Measurements from ENCODE around the gene DDX27.

DDX27 gene

DNA sequence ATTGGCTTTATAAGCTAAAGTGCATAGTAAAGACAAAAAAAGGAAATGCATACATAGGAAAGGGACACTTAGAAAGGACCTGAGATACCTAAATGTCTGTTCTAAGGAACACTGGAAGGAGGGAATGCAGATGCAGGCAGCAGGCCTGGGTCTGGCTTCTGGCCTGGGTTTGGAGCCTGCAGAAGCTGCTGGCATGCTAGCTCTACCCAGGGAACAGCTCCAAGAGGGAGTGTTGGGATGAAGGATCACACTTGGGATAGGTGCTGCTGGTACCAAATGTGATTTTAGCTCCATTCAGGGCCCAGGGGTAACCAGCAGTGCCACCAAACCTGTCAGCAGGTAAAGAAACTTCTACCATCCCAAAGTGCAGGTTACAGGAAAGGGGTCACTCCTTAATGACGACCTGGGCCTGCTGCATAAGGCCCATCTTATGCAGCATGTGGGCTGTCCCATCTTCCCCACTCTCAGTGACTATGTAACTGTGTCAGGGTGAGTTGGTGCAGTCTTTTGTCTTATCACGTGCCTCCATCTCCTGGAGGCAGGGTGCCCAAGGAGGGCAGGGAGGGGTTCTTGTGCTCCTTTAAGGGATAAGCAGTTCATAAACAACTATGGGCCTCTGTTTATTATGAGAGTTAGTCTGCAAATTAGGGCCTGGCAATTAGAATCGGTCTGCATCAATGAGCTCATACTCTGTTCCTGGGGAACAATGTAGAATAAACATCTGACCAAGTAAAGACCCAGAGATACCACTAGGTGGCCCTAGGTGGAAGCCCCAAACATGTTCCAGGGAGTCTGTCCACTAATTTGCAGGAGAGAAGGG is 26.9 kb downstream of the DDX27 start:
- FAIRE-seq (peak; percentile 72), DNase-seq (ENCODE audit: insufficient read length, low spot score) (peak; percentile 92)

DNA sequence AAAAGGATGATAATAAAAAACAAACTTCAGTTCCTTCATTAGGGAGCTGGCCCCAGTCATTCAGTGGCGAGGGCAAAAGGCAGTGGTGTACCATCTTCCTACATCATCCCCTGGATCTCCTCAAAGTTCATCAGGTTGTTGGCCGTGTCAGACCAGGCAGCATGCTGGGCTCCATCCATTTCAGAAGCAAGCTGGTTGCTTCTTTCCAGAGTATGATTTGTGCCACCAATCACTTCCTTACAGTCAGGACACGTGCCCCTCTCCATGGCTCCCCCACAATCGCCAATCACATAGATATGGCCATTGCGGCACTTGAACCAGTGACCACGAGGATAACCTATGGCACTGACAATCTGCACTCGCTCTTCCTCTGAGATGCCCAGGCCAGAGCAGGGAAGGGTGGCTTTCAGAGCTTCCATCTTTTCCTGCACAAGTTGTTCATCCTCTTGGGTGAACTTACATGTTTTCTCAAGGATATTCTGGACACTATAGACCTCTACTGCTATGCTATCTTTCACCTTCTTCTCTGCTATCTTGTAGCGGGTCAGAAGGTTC is 28.0 kb downstream of the DDX27 start:
- no peak for DNase-seq (ENCODE audit: insufficient read length, low spot score)
- FAIRE-seq: peak; percentile 84

DNA sequence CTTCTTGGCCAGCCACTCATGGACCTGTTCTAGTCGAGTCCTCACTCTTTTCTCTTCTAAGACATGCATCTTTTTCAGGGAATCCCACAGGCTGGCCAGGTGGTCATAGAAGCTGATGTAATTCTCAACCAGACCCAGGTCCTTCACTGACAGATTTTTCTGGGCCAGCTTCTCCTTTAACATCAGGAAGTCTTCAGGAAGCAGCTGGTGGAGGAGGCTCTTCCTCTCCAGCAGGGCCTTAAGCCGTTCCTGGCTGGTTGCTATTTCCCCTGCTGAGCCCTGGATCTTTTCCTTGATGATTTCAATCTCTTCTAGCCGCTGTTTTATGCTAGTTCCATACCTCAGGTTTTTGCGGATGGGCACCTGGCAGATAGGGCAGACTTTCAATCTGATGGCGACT is 28.6 kb downstream of the DDX27 start:
- no peak for DNase-seq (ENCODE audit: insufficient read length, low spot score)
- no peak for FAIRE-seq

DNA sequence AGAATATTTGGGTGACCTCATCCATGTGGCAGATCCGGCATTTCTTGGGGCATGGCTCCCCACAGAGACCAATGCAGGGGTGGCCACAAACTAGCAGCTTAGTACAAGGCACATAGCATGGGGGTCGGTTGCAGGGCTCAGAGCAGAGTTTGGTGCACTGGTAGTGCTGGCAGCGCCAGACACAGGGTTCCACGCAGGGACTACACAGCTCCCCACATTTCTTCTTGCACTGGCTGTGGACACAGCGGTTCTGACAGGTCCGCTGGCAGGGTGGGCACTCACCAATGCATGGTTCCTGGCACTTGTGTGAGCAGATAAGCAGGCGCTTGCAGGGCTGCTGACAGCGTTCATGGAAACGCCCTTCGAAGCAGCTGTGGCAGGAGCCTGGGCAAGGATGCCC is 29.1 kb downstream of the DDX27 start:
- DNase-seq (ENCODE audit: insufficient read length, low spot score): no peak
- FAIRE-seq: no peak

DNA sequence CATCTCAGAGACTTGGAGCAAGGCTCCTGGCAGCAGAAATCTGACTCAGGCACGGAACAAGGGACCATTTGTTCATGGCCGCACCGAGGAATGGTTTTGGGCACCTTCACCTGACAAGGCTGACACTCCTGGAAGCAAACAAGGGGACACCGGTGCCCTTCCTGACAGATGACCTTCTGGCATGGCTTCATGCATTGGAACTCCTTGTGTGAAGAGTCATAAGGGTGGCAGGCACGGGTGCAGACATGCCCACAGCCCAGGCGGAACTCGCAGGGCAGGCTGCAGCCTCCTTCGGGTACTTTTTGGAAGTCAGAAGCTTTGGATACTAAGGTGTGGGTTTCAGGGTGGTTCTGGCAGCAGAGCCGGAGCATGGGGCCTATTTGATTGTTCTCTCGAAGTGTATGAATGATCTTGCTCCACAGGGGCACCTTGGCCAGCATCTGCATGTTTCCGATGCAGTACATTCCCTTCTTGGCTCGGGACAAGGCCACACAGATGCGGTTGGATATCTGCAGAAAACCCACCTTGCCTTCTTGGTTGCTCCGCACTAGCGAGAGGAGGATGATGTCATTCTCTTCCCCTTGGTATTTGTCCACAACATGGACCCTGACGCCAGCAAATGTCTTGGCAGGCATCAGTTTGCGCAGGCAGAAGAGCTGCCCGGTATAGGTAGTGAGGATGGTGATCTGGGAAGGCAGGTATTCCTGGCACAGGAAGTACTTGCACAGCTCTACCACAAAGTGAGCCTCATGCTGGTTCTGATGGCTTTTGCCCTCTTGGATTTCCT is 29.9 kb downstream of the DDX27 start:
- FAIRE-seq: peak; percentile 4
- no peak for DNase-seq (ENCODE audit: insufficient read length, low spot score)

DNA sequence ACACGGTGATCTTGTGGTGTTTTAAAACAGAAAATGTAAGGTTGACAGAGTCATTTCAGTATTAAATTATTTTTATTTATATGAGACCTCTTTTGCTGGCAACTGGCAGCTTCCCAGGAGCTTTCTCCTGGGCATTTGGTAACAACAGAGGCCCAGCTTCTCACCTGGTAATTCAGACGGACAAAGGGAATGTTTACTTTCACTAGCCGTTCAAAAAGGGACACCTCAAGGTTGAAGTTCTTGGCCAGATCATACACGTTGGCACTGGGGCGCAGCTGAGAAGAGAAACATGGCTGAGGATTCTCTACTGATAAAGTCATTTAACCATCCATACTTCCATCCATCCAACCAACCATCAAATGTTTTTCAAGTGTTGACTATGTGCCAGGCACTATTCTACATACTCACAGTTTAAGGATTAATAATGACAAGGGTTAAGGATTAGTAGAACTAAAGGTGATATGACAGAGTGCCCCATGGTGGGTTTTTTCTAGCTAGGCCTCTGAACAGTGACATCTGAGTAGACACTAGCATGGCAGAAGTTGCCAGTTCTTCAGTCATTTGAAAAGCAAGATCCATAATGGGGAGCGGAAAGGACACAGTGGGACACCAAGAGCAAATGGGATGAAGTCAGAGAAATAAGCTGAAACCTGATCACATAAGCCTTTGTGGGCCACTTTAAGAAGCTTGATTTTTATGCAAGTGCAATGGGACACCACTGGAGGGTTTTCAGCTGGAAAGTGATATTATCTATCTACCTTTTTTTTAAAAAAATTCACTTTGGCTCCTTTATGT is 33.5 kb downstream of the DDX27 start:
- FAIRE-seq: peak; percentile 62
- DNase-seq (ENCODE audit: insufficient read length, low spot score): no peak

DNA sequence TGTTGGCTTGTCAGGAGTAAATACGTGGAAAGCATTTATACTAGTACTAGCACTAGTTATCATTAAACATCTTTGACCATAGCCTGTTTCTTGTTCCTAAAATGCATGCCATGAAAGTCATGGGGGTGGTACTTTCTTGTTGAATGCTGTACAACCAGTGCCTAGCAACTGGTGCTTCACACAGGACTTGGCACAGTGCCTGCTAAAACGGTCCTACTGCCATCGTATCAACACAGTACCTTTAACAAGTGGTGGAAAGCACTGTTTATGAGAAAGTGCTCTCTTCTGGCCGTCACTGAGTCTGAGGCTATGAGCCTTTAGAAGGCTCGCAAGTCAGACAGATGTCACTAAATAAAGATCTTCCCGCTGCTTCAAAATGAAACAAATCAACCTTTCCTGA is 37.0 kb downstream of the DDX27 start:
- DNase-seq (ENCODE audit: insufficient read length, low spot score) (no peak), FAIRE-seq (peak; percentile 67)

DNA sequence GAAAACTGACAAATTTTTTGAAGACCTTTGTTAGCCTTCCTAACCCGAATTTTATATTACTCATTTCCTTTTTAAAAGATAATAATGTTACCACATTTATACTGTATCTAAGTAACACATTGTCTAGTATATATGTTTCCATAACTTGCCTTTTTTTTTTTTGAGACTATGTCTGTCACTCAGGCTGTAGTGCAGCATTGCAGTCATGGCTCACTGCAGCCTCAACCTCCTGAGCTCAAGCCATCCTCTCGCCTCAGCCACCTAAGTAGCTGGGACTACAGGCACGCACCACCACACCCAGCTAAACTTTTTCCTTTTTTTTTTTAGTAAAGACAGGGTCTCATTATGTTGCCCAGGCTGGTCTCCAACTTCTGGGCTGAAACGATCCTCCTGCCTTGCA is 40.1 kb downstream of the DDX27 start:
- no peak for FAIRE-seq
- no peak for DNase-seq (ENCODE audit: insufficient read length, low spot score)

DNA sequence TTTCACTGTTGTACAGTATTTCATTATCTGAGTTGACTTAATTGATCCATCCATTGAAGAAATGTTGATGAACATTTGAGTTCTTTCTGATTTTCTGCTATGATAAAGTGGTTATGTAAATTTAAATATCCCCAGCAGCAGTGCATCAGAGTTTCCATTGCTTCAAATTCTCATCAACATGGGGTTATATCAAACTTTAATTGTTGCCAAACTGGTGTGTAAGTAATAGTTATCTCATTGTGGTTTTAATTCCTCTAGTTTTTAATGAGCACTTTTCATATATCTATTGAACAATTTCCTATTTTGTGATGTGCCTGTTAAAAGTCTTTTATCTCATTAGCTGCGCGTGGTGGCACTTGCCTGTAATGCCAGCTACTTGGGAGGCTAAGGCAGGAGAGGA is 40.6 kb downstream of the DDX27 start:
- peak; percentile 70 for FAIRE-seq

DNA sequence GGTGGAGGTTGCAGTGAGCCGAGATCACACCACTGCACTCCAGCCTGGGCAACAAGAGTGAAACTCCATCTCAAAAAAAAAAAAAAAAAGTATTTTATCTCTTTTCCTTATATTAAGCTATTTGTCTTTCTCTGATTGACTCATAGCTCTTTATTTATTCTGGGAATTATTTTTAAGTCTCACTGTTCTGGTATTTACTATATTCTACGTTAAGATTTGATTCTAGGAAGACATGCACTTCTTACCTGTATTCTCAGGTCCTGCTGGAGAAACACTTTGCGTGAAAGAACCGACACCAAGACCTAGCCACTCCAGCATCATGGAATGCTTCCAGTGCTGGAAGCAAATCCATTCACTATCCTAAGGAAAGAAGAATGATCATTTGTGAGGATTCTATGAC is 41.0 kb downstream of the DDX27 start:
- no peak for DNase-seq (ENCODE audit: insufficient read length, low spot score)
- no peak for FAIRE-seq

More for the DNA sequence above, 40.6 kb downstream of the DDX27 start:
- no peak for DNase-seq (ENCODE audit: insufficient read length, low spot score)

DNA sequence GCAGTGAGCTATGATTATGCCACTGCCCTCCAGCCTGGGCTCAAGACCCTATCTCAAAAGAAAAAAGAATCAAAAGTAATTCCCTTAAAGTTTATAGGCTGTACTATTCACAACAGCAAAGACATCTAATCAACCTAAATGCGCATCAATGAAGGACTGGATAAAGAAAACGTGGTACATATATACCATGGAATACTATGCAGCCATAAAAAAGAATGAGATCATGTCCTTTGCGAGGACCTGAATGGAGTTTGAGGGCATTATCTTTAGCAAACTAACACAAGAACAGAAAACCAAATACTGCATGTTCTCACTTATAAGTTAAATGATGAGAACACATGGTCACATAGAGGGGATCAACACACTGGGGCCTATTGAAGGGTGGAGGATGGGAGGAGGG is 42.0 kb downstream of the DDX27 start:
- FAIRE-seq: no peak
- no peak for DNase-seq (ENCODE audit: insufficient read length, low spot score)

DNA sequence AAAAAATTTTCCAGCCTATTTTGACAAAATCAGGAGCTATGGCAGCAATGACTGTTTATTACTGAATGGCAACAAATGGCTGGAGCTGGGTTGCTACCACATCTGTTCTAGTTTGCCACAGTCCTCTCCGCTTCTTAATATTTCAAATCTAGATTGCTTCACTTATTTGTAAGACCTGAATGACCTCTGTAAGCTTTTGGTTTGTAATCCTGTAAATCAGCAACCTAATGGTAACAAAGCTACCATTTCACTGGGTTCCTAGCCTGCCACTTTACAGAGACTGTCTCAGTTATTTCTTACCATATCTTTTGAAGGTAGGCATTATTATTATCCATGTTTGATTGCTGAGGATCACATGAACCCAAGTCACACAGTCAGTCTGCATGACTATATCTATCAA is 43.2 kb downstream of the DDX27 start:
- DNase-seq (ENCODE audit: insufficient read length, low spot score) (no peak), FAIRE-seq (peak; percentile 20)

DNA sequence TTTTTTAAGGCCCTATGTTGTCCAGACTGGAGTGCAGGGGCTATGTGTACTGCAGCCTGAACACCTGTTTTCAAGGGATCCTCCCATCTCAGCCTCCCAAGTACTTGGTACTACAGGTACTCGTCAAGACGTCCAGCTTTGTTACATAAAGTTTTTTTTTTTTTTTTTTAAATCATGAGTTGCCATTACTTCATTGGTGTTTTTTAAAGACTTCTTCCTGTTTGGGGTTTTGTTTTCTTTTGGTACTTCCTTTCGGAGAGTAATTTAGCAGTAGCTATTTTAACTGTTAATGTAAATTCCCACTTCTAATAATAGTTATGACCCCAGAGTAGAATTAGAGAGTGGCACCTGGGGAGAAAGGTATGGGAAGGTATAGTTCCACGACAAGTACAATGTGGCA is 48.1 kb downstream of the DDX27 start:
- FAIRE-seq (no peak), DNase-seq (ENCODE audit: insufficient read length, low spot score) (no peak)

DNA sequence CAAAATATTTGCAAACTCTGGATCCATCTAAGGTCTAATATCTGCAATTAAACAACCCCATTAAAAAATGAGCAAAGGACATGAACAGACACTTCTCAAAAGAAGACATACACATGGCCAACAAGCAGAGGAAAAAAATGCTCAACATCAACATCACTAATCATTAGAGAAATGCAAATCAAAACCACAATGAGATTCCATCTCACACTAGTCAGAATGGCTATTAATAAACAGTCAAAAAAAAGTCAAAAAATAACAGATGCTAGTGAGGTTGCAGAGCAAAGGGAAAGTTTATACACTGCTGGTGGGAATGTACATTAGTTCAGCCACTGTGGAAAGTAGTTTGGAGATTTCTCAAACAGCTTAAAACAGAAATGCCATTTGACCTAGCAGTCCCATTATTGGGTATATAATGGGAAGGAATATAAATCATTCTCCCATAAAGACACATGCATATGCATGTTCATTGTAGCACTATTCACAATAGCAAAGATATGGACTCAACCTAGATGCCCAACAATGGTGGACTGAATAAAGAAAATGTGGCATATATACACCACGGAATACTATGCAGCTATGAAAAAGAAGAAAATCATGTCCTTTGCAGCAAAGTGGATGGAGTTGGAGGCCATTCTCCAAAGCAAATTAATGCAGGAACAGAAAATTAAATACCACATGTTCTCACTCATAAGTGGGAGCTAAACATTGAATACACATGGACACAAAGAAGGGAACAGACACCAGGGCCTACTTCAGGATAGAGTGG is 49.6 kb downstream of the DDX27 start:
- DNase-seq (ENCODE audit: insufficient read length, low spot score): no peak
- FAIRE-seq: peak; percentile 80

DNA sequence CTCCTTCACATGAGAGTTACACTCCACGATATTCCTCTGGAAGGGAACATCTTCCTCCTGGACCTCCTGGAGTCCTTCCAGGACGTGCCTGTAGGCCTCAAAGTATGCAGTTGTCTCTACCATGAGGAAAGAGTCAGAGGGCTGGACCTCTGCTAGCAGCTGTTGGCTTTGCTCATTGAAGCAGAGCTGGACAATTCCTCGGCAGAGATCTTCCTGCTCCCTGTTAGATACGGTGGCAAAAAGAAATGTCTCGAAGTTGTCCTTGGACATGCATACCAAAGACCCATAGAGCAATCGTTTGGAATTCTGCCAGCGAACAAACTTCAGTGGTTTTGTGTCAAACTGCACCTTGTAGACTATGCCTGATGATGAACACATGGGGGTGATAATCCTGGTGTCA is 51.0 kb downstream of the DDX27 start:
- DNase-seq (ENCODE audit: insufficient read length, low spot score) (no peak), FAIRE-seq (peak; percentile 52)

DNA sequence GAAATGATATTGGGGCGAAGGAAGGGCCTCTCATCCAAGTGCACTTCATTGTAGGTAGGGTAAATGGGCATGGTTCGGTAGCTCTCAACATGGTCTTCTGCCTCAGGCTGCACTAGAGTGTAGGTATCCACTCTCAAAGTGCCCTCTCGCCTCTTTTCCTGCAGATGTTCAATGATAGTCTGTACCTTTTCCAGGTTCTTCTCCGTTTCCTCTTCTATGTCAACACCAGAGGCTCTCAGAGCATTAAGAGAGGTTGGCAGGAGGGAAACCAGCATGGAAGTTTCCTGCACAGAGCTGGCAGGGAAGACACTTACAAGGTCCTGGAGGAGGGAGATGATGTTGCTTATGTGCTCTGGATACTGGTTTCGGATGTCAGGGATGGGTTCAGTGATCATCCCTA is 51.5 kb downstream of the DDX27 start:
- FAIRE-seq: peak; percentile 28

DNA sequence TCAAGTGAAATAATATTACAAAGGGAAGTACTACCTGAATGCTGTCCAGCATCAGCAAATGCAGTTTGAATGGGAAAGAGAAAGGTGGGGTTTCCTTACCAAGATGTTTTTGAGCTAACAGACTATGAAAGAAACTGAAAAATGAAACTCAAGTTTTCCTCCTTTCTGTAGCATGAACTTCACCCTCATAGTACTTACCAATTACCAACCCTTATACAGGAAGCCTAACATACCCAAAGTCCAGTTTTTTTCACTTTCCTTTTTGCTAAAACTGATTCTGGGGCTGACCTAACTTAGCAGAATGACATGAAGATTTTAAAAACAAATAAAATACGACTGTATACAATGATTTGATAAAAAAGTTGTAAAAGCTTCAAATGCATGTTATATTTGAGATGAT is 53.4 kb downstream of the DDX27 start:
- FAIRE-seq (no peak), DNase-seq (ENCODE audit: insufficient read length, low spot score) (no peak)

More for the DNA sequence above, 51.5 kb downstream of the DDX27 start:
- no peak for DNase-seq (ENCODE audit: insufficient read length, low spot score)

DNA sequence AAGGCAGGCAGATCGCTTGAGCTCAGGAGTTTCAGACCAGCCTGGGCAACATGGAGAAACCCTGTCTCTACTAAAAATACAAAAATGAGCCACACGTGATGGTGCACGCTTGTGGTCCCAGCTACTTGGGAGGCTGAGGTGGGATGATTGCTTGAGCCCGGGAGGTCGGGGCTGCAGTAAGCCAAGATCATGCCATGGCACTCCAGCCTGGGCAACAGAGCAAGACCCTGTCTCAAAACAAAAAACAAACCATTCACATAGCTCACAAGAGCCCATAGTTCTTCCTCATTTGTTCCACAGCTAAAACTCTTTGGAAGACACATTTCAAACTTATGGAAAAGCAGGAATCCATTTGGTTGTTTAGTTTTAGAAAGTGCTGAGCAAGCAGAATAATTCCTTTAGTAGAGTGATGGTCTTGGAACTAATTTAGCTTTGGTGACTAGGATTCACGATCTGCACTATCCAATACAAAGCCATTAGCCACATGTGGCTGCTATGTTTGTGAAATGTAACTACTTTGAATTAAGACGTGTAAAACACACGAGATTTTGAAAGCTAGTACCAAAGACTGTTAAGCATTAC is 54.6 kb downstream of the DDX27 start:
- DNase-seq (ENCODE audit: insufficient read length, low spot score): no peak
- peak; percentile 46 for FAIRE-seq

DNA sequence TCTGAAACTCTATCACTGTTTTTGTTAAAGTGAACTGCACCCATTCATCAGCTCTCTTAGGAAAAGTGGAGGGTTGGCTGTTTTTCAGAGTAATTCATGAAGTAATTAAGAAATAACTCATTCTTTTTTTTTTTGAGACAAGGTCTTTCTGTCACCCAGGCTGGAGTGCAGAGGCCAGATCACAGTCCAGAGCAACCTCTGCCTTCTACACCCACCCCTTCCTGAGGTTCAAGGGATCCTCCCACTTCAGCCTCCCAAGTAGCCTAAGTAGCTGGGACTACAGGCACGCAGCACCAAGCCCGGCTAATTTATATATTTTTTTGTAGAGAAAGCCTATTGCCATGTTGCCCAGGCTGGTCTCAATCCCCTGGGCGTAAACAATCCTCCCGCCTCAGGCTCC is 56.0 kb downstream of the DDX27 start:
- FAIRE-seq: no peak
- no peak for DNase-seq (ENCODE audit: insufficient read length, low spot score)

DNA sequence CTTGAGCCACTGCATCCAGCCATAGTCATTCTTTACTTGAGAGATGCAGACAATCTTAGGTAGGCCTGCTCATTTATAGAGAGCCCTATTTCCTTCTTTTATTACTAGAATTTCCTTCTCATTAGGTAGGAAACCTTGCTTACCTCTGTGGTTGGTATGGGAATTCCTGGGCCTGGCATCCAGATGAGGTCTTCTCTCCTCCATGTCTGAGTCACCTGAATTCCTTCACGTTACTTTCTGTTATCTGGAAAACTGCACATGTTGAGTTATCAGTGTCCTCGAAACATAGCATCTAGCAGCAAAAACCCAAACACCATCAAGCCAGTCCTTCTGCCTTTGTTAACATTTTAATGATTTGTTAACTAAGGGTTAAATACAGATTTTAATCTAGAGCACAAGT is 56.4 kb downstream of the DDX27 start:
- DNase-seq (ENCODE audit: insufficient read length, low spot score) (no peak), FAIRE-seq (peak; percentile 33)

Measured in HTR-8/SVneo (cell line).